ENCODE measurements around the gene LRRC31. TPM values are rescaled to one million over a fixed set of nuclear protein-coding genes. Genes with fewer than 3 reads are reported as not detected.

LRRC31 gene
- total and polyA plus RNA-seq, 2 of the 13 experiments (the other 11 are each of a cell fraction or from before 2014, with no cell fraction given), result not detected

GRCh38 chr3:169911272-169911671 is 41.5 kb upstream of the LRRC31 start, which contains the start of gene SAMD7:
SAMD7 (plus strand) TSS chr3:169911572; CDS start chr3:169919499, 7,927 bp downstream.
- in situ Hi-C loops (cut with HindIII; ENCODE audit: extremely low pct_ligation_motif_present, low pct_unique_long_range_greater_than_20kb), result no loop called here
- WGBS (ENCODE audit: low lambda C conversion rate), result 88% methylated on average over 1 of the region's 1 CpG

More at GRCh38 chr3:169911272-169911671, 41.5 kb upstream of the LRRC31 start, which contains the start of gene SAMD7:
- H3K9ac ChIP-seq (ENCODE audit: insufficient read depth, low read depth, low read length), result no peak within 1 kb of the TSS
- H2AFZ ChIP-seq (ENCODE audit: low read length), result no peak within 1 kb of the TSS
- no peak within 1 kb of the TSS for H3K4me3 ChIP-seq (replicated peaks in 1 of 3; ENCODE audit: insufficient read depth in 1 of 3, low read depth in 2 of 3, low read length in 3 of 3)
- H3K4me1 ChIP-seq (ENCODE audit: insufficient read depth, low read length), result no peaks in the 10 kb centered on the region
- TF ChIP-seq ARNT (IDR thresholded peaks at IDR 0.05), result no peak
- no peak for TF ChIP-seq KMT2A (CRISPR knock-in tag; IDR thresholded peaks at IDR 0.05)
- TF ChIP-seq ZFP90 (CRISPR knock-in tag; IDR thresholded peaks at IDR 0.05; ENCODE audit: borderline replicate concordance), result no peak
- no peak for TF ChIP-seq ZNF660 (CRISPR knock-in tag; IDR thresholded peaks at IDR 0.05; ENCODE audit: borderline replicate concordance, low read depth)
- no peak for TF ChIP-seq RNF2 (conservative IDR thresholded peaks at IDR 0.05; ENCODE audit: low read depth)
- no peak for TF ChIP-seq CHD4 (IDR thresholded peaks at IDR 0.05; ENCODE audit: borderline replicate concordance, low read length)
- no peak for TF ChIP-seq EED (CRISPR knock-in tag; IDR thresholded peaks at IDR 0.05)
- no peak for TF ChIP-seq MBD4 (IDR thresholded peaks at IDR 0.05; ENCODE audit: borderline replicate concordance, low read length)
- no peak for TF ChIP-seq ZFP36L1 (CRISPR knock-in tag; IDR thresholded peaks at IDR 0.05)
- TF ChIP-seq BRF2 (CRISPR knock-in tag; IDR thresholded peaks at IDR 0.05), result no peak
- TF ChIP-seq MLXIP (CRISPR knock-in tag; IDR thresholded peaks at IDR 0.05; ENCODE audit: borderline replicate concordance), result no peak
- TF ChIP-seq NONO (IDR thresholded peaks at IDR 0.05), result no peak
- TF ChIP-seq NONO (CRISPR knock-in tag; conservative IDR thresholded peaks at IDR 0.05), result no peak
- TF ChIP-seq POLR2AphosphoS2 (IDR thresholded peaks at IDR 0.05; ENCODE audit: low read depth, low read length), result no peak
- no peak for TF ChIP-seq HNF1B (CRISPR knock-in tag; IDR thresholded peaks at IDR 0.05)
- no peak for TF ChIP-seq ZNF383 (CRISPR knock-in tag; IDR thresholded peaks at IDR 0.05; ENCODE audit: borderline replicate concordance)
- TF ChIP-seq ZNF430 (CRISPR knock-in tag; IDR thresholded peaks at IDR 0.05), result no peak
- TF ChIP-seq U2AF2 (IDR thresholded peaks at IDR 0.05; ENCODE audit: low read depth, low read length), result no peak
- no peak for ATAC-seq
- H3K4me2 ChIP-seq (ENCODE audit: low read depth, low read length), result no peak within 1 kb of the TSS
- no TSS peak for BruUV-seq (replicated peaks)
- H3K27ac ChIP-seq (ENCODE audit: extremely low read length, insufficient read depth, low read length), result no peak within 1 kb of the TSS
- no peaks in the 10 kb centered on the region for H3K9me3 ChIP-seq (ENCODE audit: low read length)
- FAIRE-seq, result no peak
- no peaks in the 10 kb centered on the region for H4K20me1 ChIP-seq (ENCODE audit: insufficient read depth, low read length)
- ChIA-PET CTCF (ENCODE audit: low intra/inter-chr PET ratio, low total read pairs) (no interaction called here), POLR2A (no interaction called here)
- DNase-seq (ENCODE audit: low spot score), result no peak
- peaks cover 0 to 3% of the 10 kb centered on the region in 2 experiments; a peak in 2 of 5 replicates for H3K27me3 ChIP-seq (ENCODE audit: control insufficient read depth in 1 of 2, insufficient read depth in 2 of 2, low read length in 2 of 2)
- H3K79me2 ChIP-seq (ENCODE audit: insufficient read depth, low read length), result no peaks in the 10 kb centered on the region
- H3K36me3 ChIP-seq (replicated peaks in 1 of 2; ENCODE audit: control insufficient read depth in 1 of 2, insufficient read depth in 2 of 2, low read length in 2 of 2), result no peaks in the 10 kb centered on the region
- intact Hi-C loops (cut with micrococcal nuclease; ENCODE audit: unreplicated experiment), result no loop called here
